ENCODE data around the gene LRP1. TPM values are rescaled to one million over a fixed set of nuclear protein-coding genes. Genes with fewer than 3 reads are reported as not detected.

LRP1 gene
- total RNA-seq, 1 donor from 2014 or later, result 708 TPM

DNA sequence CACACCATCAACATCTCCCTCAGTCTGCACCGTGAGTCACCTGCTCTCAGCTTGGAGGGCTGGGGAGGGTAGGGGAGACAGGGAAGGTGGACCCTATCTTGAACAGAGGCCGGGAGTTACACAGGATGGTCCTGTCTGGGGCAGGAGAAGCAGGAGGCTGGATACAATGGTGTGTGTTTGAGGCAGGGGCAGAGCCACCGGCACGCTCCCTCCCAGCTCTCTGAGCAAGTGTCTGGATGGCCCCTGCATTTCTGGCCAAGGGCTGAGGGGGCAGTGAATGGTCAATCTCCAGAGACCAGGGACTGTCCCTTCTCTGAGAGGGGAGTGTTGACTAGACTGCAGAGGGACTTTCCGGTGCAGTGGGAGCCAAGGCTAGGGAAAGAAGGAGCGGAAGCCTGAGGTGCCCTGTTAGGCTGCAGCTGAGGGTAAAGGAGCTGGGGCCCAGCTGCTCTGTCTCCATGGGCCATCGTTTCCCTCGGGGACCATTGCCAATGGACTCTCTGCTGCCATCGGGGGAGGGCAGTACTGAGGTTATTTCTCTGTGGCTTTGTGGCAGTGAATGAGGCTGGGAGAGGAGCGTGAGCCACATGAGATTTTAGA lies 17.3 kb downstream of the LRP1 start:
- peaks cover 55 to 65% of the 10 kb centered on the region in 2 donors for H3K36me3 ChIP-seq
- intact Hi-C loops (cut with DNase I), result no loop called here
- peaks cover 55 to 57% of the 10 kb centered on the region in 2 donors for H3K4me1 ChIP-seq
- peak overlapping the region; percentile 74 to 98 for H3K27ac ChIP-seq
- TF ChIP-seq CTCF (IDR thresholded peaks at IDR 0.05), result no peak
- no peak overlapping the region for H3K4me3 ChIP-seq
- H3K27me3 ChIP-seq, result no peaks in the 10 kb centered on the region
- H3K9me3 ChIP-seq, result no peaks in the 10 kb centered on the region
- DNase-seq (ENCODE audit: low spot score in 2 of 2), result no peak

DNA sequence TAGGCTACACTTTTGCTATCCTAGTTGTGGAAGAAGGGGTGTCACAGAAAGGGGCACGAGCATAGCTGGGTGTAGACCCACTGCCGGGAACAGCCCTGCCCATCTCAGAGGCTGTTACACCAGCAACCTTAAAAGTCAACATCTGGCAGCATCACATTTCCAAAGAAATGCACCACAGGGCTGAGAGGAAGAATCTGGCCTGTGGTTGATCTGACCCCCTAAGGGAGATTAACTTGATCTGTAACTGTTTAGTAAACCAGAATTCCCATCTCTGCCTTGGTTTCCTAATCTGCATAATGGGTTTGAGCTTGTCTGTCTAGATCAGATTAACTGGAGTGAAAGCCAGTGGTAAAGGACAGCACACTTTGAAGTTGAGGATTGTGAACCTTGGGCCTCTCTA lies 17.8 kb downstream of the LRP1 start:
- no peak for TF ChIP-seq CTCF (IDR thresholded peaks at IDR 0.05)
- no peak for DNase-seq (ENCODE audit: low spot score in 2 of 2)
- peak overlapping the region; percentile 74 to 98 for H3K27ac ChIP-seq
- H3K27me3 ChIP-seq, result no peaks in the 10 kb centered on the region
- H3K36me3 ChIP-seq, result peaks cover 50 to 60% of the 10 kb centered on the region in 2 donors
- no peaks in the 10 kb centered on the region for H3K9me3 ChIP-seq
- no peak overlapping the region for H3K4me3 ChIP-seq
- peaks cover 59 to 62% of the 10 kb centered on the region in 2 donors for H3K4me1 ChIP-seq
- intact Hi-C loops (cut with DNase I), result no loop called here

DNA sequence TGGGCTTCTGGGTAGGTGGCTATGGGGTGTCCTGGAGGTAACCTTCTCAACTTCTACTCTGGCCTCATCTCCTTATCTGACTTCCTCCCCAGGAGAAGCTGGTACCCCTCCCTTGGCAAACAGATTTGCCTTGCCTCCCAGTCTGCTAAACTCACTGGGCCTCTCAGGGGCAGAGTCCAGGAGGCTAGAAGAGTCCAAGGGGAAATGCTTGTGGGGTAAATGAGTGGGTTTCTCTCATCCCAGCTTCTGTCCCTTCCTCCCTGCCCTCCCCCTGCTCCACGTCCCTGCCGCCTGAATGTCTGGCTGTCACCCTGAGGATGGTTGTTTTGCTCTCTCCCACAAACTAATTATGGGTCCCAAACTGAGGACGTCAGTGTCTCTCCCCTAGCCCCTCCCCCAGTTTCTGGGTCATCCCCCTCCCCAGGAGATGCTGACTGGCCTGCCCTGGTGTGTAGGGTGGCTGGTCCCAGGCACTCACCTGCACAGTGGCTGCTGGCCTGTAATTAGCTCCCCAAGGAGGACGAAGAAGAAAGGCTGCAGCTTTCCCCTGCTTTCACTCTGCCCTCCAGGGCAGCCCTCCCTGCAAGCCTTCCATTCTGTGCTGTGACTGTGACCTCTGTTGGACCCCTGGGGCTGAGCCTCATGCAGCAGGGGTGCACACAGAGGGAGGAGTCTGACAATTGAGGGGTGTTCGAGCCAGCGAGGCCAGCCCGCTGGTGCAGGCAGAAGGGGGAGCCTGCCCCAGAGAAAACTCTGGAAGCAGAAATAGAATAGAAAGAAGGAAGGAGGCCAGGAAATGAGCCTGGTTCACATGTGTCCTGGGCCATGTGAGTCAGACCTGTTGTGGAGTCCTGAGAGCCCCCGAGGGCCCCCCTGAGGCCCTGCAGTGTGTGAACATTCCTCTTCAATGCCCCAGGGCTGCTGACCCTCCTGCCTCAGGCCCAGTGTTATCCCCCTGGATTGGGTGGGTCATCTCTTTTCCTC lies 19.0 kb downstream of the LRP1 start, which contains the start of gene LRP1-AS:
Gene LRP1-AS, minus strand, starts transcription at position 659 of the 984 bp plus-strand sequence.
- no peak for DNase-seq (ENCODE audit: low spot score in 2 of 2)
- peak within 1 kb of the TSS in 1 of 2 donors; percentile 37 for H3K4me3 ChIP-seq
- H3K36me3 ChIP-seq, result peaks cover 40 to 48% of the 10 kb centered on the region in 2 donors

DNA sequence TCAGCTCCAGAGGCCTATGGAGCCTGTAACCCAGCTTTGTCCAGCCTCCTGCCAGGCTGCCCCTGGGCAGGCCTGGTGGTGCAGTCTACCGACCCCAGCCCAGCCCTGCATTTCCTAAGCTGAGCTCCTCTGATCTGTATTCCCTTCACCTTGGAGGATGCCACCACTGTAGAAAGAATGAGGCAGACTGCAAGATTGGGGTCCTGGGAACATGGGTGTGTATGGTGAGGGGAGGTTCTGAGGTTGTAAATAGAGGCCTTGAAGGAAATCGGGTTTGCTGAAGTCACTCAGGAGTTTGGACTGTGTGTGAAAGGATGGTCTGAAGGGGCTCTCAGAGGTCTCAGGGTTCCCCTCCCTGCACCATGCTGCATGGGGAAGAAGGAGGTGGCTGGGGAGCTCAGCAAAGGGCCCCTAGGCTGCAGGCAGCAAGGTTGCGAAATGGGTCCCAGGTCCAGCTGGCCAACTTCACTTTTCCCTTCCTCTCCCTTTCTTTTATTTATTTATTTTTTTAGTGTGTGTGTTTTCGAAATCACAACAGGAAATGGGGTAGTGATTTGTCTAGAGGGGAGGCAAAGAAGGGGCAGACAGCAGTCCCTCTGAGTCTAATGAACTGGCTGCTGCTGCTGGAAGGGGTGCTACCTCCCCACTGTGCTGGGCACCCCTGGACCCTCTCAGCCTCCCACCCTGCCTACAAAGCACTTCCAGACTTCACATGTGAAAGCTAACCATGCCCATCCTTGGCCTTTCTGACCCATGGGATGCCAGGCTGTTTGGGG lies 20.4 kb downstream of the LRP1 start:
- H3K4me1 ChIP-seq, result peaks cover 79 to 86% of the 10 kb centered on the region in 2 donors
- peak overlapping the region in 1 of 2 donors; percentile 37 for H3K4me3 ChIP-seq
- no peaks in the 10 kb centered on the region for H3K27me3 ChIP-seq

More for the DNA sequence above, 19.0 kb downstream of the LRP1 start, which contains the start of gene LRP1-AS:
- Histone ChIP-seq H3K9me3 (no peaks in the 10 kb centered on the region), H3K4me1 (peaks cover 70 to 73% of the 10 kb centered on the region in 2 donors), H3K27me3 (no peaks in the 10 kb centered on the region), H3K27ac (peak within 1 kb of the TSS; percentile 89 to 98)
- TF ChIP-seq CTCF (IDR thresholded peaks at IDR 0.05), result no peak
- intact Hi-C loops (cut with DNase I), result no loop called here

More for the DNA sequence above, 20.4 kb downstream of the LRP1 start:
- intact Hi-C loops (cut with DNase I), result loop anchor here (2.0 kb wide), 1 partner anchor 70 kb away; the partner anchor contains the start of gene NEMP1
- no peak for TF ChIP-seq CTCF (IDR thresholded peaks at IDR 0.05)
- DNase-seq (ENCODE audit: low spot score in 2 of 2), result peak in 1 of 2 donors; percentile 86
- H3K36me3 ChIP-seq, result peaks cover 26 to 34% of the 10 kb centered on the region in 2 donors
- H3K9me3 ChIP-seq, result no peaks in the 10 kb centered on the region
- peak overlapping the region; percentile 89 to 98 for H3K27ac ChIP-seq
